OCI-LY7 (cell line): Measurements from ENCODE around the gene MAPK8IP2.

Source experiments
- CTCF ChIP-seq: fragments of 200-600 bp; sonication (generic); conservative IDR thresholded peaks from 2 replicates; pipeline ENCODE4 v1.5.1; 2014; ENCODE audit warnings: mild to moderate bottlenecking, antibody characterized with exemption, low read length, moderate library complexity, mixed read lengths
- EZH2phosphoT487 ChIP-seq: fragments of 200-600 bp; sonication (generic); IDR thresholded peaks from 2 replicates; pipeline ENCODE4 v1.6.1; 2018; ENCODE audit warnings: low read depth, borderline replicate concordance, mild to moderate bottlenecking, mixed run types, antibody characterized with exemption, low read length, moderate library complexity, mixed read lengths

GRCh38 chr22:50620593-50621355, 20.2 kb downstream of the MAPK8IP2 start:
- TF ChIP-seq CTCF (no peak; the same call in 1 of the 2 replicates), EZH2phosphoT487 (no peak)
